Measurements from ENCODE around the gene CEL.

GRCh38 chr9:133090187-133090586, 28.4 kb downstream of the CEL start:
- TF ChIP-seq CTCF (IDR thresholded peaks at IDR 0.05; ENCODE audit: insufficient read depth, low read length): no peak
- TF ChIP-seq, protein P1, sequence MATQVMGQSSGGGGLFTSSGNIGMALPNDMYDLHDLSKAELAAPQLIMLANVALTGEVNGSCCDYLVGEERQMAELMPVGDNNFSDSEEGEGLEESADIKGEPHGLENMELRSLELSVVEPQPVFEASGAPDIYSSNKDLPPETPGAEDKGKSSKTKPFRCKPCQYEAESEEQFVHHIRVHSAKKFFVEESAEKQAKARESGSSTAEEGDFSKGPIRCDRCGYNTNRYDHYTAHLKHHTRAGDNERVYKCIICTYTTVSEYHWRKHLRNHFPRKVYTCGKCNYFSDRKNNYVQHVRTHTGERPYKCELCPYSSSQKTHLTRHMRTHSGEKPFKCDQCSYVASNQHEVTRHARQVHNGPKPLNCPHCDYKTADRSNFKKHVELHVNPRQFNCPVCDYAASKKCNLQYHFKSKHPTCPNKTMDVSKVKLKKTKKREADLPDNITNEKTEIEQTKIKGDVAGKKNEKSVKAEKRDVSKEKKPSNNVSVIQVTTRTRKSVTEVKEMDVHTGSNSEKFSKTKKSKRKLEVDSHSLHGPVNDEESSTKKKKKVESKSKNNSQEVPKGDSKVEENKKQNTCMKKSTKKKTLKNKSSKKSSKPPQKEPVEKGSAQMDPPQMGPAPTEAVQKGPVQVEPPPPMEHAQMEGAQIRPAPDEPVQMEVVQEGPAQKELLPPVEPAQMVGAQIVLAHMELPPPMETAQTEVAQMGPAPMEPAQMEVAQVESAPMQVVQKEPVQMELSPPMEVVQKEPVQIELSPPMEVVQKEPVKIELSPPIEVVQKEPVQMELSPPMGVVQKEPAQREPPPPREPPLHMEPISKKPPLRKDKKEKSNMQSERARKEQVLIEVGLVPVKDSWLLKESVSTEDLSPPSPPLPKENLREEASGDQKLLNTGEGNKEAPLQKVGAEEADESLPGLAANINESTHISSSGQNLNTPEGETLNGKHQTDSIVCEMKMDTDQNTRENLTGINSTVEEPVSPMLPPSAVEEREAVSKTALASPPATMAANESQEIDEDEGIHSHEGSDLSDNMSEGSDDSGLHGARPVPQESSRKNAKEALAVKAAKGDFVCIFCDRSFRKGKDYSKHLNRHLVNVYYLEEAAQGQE (IDR thresholded peaks at IDR 0.05; ENCODE audit: insufficient replicate concordance, low read depth): no peak

Measured in HL-60 (cell line).